CD4-positive, alpha-beta T cell treated with Interferon gamma for 1 hour (primary cell): ENCODE results near the gene PCNX3.
A peak's percentile ranks its signal among the peaks of the same experiment; 100 is the strongest.

Experiments
- DNase-seq: peaks from one replicate; pipeline ENCODE4 v3.0.0-alpha.2; 2020

Gene PCNX3

GRCh38 chr11:65580756-65581155 lies 34.8 kb upstream of the PCNX3 start:
- no peak for DNase-seq

- DNase-seq: no peak
Observed at GRCh38 chr11:65581928-65582327, 33.6 kb upstream of the PCNX3 start.

GRCh38 chr11:65583589-65583988 lies 32.0 kb upstream of the PCNX3 start:
- no peak for DNase-seq

- DNase-seq: no peak
Observed at GRCh38 chr11:65584106-65584505, 31.5 kb upstream of the PCNX3 start.

- DNase-seq: no peak
Observed at GRCh38 chr11:65584723-65585171, 30.8 kb upstream of the PCNX3 start.

- DNase-seq: no peak
Observed at GRCh38 chr11:65585396-65586246, 30.0 kb upstream of the PCNX3 start.

- DNase-seq: no peak
Observed at GRCh38 chr11:65586247-65586630, 29.3 kb upstream of the PCNX3 start.

- no peak for DNase-seq
Observed at GRCh38 chr11:65586676-65587075, 28.9 kb upstream of the PCNX3 start.

GRCh38 chr11:65588199-65589054 lies 27.1 kb upstream of the PCNX3 start:
- DNase-seq: peak; percentile 81

GRCh38 chr11:65589444-65590239 lies 25.9 kb upstream of the PCNX3 start:
- DNase-seq: peak; percentile 50

- no peak for DNase-seq
Observed at GRCh38 chr11:65590240-65590738, 25.3 kb upstream of the PCNX3 start.

GRCh38 chr11:65591939-65592857 lies 23.4 kb upstream of the PCNX3 start:
- no peak for DNase-seq

GRCh38 chr11:65592858-65593517 lies 22.6 kb upstream of the PCNX3 start:
- no peak for DNase-seq

GRCh38 chr11:65593518-65594414 lies 21.8 kb upstream of the PCNX3 start:
- DNase-seq: peak; percentile 46

GRCh38 chr11:65595131-65595530 lies 20.4 kb upstream of the PCNX3 start:
- DNase-seq: no peak

- DNase-seq: no peak
Observed at GRCh38 chr11:65595543-65596281, 19.9 kb upstream of the PCNX3 start, which contains the start of gene KCNK7. TSS of gene KCNK7 (minus strand) at chr11:65595800. CDS start at chr11:65595772, 28 bp downstream.

- DNase-seq: no peak
Observed at GRCh38 chr11:65596520-65596919, 19.1 kb upstream of the PCNX3 start.

GRCh38 chr11:65598258-65598699 lies 17.3 kb upstream of the PCNX3 start:
- DNase-seq: no peak
